Activated T-cell treated with anti-CD3 and anti-CD28 coated beads for 48 hours (primary cell): ENCODE data around the gene PDPK1.
"Not testable (repeated sequence)": the region's sequence is repeated elsewhere in the genome, so short reads cannot be mapped to it uniquely, and the experiment has no call there.

Source experiments
- DNase-seq: peaks from one replicate; pipeline ENCODE4 v3.0.0-alpha.2; 2020; ENCODE audit warnings: low read depth

The PDPK1 gene

DNA sequence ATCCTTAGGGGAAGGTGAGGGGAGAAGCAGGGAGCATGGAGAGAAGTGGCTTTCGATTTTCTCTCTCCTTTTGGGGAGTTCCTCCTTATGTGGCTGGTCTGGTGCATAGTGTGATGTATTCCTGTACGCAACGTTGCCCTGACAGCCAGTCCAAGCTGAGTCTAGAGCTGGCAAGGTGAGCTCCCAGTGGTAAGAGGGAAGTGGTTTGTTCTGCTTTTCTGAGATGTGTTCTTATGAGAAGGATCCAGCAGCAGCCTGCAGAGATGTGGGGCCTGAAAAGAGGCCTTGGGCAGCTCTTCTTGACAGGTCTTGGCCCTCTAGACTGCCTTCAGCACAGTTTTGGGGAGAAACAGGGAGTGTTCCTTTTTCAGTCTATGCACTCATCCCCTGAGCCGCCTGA lies 3.1 kb downstream of the PDPK1 start:
- not testable (repeated sequence) for DNase-seq

- DNase-seq = not testable (repeated sequence)
Measured at GRCh38 chr16:2541409-2541808, 3.6 kb downstream of the PDPK1 start.

GRCh38 chr16:2543771-2544170 lies 6.0 kb downstream of the PDPK1 start:
- DNase-seq = not testable (repeated sequence)

GRCh38 chr16:2550283-2550878 lies 12.6 kb downstream of the PDPK1 start:
- not testable (repeated sequence) for DNase-seq

DNA sequence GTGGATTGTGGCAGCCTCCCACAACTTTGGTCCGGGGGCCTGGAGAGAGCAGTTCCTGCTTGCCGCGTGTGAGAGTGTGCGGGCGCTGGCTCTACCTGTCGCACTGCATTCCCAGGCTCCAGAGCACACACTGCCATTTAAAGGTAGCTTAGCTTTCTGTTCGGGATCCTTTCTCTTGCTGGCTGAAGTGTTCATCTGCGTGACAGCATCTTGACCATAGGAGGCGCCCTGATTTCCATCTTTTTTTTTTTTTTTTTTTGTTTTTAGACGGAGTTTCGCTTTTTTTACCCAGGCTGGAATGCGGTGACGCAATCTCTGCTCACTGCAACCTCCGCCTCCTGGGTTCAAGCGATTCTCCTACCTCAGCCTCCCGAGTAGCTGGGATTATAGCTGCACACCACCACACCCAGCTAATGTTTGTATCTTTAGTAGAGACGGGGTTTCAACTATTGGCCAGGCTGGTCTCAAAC lies 13.6 kb downstream of the PDPK1 start:
- DNase-seq = not testable (repeated sequence)

DNA sequence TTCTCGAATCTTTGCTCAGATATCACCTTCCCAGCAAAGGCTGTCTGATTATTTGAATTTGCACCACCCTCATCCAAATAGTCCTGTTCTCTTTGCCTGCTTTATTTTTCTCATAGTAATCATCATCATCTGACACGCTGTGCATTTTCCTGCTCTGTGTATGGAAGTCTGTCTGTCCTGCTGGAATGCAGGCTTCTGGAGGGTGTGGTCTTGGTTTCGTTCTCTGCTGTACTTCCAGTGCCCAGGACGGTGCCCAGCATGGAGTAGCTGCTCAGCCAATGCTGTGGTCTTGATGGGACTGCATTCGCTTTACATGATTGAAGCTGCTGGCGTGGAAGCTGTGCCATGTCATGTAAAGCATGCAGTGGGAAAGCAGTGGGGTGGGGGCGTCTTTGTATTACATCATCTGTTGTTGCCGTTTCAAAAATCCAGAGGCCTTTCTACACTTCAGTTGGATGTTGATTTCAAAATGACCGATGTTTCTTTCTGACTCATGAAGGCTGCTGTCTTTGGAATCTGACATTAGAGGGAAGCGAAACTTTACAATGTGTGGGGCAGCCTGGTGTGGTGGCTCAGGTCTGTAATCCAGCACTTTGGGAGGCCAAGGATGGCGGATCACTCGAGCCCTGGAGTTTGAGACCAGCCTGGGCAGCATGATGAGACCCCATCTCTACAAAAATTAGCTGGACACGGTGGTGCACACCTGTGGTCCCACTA lies 17.0 kb downstream of the PDPK1 start:
- DNase-seq = not testable (repeated sequence)

DNA sequence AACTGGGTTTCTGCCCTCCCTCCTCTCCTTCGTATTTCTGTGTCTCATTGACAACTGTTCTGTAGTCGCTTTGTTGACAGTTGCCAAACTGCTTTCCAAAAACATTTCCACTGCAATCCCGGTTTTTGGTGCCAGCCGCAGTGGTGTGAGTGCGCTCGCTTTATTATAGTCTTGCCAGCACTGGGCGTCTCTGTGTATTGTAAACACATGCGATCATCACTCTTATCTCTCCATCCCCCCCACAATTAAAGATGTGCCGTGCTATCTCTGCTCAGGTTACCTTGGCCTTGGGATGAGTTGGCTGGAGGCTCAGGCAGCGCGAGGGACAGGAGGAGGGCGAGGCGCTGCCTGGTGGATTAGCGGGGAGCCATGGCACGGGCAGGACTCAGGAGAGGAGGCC lies 19.3 kb downstream of the PDPK1 start:
- DNase-seq = not testable (repeated sequence)

GRCh38 chr16:2560131-2560797 lies 22.4 kb downstream of the PDPK1 start:
- not testable (repeated sequence) for DNase-seq

DNA sequence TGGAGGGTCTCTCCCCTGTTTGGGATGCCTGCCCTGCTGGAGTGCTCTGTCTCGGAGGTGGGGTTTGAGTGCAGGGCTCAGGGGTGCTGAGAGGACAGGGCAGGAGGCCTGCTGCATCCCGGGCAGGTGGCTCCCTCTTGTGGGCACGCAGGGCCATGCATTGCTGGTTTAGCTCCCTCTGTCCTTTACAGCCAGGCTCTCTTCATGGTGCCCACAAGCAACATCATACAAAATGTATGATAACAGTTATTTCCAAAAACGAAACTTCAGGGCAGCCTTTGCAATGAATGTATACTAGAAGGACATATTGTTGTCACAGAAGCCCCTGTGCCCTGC lies 22.9 kb downstream of the PDPK1 start:
- peak; percentile 63 for DNase-seq

DNA sequence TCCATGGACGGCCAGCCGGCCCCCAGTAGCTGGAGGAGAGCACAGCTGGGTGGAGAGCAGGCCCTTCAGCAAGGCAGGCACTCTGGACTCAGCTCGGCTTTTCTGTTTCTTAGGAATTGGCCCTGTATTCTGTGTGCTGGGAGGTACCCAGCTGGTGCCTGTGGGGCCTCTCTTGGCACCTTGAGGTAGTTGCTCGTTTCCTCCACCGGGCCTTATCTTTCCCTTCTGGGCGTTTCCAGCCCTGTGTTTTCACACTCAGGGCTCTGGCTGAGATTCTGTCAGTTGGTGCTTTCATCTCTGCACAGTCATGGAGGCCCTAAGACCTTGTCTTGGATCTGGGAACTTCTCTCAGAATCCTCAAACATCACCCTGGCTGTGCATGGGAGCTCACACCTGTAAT lies 29.7 kb downstream of the PDPK1 start:
- not testable (repeated sequence) for DNase-seq

DNA sequence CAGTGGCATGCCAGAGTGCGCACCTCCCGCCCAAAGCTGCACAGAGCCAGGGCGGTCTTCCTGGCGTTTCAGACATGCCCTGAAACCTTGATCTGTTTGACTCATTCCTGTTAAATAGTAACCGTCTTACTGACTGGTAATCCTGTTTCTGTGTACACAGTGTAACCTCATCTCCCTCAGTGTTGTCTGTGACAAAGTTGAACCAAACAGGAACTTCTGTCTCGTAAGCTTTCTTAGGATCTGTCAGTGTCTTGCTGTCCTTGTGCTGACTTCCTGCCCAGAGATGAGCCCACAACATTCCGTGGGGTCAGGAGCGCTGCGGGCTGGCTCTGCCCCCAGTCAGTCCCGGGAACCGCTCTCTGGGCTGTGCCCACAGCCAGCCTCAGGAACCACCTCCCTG lies 30.8 kb downstream of the PDPK1 start:
- not testable (repeated sequence) for DNase-seq

GRCh38 chr16:2572704-2573103 lies 34.9 kb downstream of the PDPK1 start:
- DNase-seq = not testable (repeated sequence)

DNA sequence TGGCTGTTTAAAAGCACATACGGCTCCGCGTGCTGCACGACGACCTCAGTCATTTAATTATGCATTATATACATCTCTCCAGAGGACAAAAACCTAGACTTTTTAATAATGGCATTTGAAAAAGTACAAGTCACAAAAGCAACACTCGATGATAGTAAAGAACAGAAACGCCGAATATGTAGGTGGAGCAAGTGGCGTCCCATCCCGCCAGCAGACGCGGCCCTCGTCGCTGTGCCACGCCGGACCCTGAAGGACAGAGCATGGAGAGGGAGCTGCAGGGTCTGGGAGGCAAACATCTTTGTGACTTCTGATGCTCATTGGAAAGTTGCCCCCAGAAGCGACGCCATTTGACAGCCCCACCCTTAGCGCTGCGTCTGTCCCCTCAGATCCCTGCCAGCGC lies 38.0 kb downstream of the PDPK1 start:
- DNase-seq = not testable (repeated sequence)

DNA sequence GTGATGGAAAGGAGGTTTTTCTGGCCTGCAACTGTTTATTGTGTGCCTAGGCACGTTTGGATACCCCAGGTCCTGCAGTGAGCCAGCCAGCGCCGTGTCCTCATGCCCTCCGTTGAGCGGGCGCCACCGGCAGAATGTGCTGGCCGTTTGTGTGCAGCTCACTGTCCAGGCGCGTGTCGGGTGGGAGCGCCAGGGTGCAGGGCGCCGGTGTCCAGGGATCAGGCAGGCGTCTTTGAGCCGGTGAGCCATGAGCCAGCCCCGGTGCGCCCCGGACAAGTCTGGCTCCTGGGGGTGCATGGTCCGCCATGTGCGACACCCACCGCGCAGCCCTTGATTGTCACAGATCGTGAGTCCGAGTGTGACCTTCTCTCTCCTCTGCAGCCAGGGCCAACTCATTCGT lies 39.2 kb downstream of the PDPK1 start:
- not testable (repeated sequence) for DNase-seq

DNA sequence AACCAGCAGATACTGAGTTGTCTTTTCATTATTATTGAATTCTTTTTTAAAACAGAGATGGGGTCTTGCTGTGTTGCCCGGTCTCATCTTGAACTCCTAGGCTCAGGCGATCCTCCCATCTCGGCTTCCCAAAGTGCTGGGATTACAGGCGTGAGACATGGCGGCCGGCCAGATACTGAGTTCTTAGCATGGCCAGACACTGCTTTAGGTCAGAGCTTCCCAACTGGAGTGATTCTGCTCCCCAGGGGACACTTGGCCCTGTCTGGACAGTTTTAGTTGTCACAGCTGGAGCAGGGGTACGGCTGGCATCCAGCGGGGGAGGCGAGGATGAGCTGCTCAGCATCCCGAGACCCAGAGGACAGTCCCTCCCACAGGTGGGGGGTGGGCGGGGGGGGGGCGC lies 41.1 kb downstream of the PDPK1 start:
- DNase-seq = not testable (repeated sequence)

- DNase-seq = not testable (repeated sequence)
Measured at GRCh38 chr16:2580143-2580542, 42.3 kb downstream of the PDPK1 start.

DNA sequence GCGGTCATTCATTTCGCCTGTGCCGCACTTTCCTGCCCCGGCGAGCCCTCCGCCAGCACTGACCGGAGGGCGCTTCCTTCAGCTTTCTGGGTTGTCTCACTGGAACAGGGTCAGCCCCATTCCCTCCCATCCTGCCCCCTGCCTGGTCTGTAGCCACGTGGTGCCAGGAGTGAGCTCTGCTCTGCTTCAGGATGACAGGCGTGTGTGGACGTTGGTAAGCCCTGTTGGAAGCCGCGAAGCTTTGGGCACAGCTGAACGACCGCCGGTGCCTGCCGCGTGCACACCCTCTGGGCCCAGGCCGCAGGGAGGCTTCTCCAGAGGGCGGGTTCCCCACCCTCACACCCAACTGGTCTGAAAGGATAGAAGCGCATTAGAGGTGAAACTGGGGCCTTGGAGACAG lies 43.0 kb downstream of the PDPK1 start:
- DNase-seq = not testable (repeated sequence)

DNA sequence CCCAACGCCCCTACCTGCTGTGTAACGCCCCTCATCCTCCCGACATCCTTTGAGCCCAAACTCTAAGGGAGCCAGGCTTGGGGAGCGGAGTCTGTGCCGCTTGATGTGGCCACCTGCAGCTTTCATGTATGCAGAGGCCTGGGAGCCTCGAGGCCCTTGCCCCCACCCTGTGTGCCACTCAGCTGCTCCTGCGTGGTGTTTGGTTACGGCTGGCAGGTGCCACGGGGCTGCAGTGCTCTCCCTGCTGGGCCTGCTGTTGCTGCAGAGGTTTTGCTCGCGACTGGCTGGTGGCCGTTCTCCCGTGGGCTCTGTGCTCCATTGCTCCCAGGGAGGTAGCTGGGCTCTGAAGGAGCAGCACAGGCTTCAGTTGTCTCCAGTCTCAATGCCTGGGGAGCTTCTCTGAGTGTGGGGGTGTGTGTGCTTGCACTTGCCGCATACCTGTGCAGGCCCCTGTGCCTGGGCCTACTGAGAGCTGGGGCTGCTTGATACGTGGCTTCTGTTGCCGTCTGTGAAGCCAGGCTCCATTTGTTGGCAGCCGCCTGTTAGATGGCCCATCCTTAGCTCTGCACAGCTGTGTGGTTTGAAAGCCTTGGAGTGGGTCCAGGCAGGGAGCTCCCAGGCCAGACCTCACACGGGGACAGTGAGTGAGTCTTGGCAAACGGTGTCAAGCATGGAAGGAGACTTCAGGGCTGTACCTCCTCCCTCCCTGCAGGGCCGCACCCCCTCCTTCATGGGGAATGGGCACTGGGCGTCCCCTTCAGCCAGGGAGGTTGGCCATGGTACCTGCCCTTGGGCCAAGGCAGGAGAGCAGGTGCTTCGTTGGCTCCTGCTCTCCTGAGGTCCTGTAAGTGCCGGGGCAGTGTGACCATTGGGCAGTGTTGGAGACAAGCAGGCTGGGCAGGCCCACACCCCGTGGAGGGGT lies 47.2 kb downstream of the PDPK1 start:
- no peak for DNase-seq

GRCh38 chr16:2585651-2586081 lies 47.8 kb downstream of the PDPK1 start:
- DNase-seq = no peak

DNA sequence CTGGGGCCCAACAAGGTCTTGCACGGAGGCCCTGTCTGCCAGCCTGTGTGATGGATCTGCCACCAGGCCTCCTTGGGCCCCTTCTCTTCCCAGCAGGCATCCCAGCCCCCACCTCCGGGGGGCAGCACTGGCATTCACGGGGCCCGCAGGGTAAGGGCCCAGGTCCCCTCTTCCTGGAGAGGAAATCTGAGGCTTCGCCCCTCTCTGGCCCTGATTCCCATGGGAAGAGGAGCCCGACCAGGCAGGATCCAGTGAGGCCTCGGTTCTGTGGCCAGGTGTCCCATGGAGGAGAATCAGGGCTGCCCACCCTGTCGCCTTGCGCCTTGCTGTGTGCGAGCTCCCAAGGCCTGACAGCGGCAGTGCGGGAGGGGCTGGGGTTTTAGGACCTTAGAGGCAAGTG lies 48.4 kb downstream of the PDPK1 start:
- no peak for DNase-seq

DNA sequence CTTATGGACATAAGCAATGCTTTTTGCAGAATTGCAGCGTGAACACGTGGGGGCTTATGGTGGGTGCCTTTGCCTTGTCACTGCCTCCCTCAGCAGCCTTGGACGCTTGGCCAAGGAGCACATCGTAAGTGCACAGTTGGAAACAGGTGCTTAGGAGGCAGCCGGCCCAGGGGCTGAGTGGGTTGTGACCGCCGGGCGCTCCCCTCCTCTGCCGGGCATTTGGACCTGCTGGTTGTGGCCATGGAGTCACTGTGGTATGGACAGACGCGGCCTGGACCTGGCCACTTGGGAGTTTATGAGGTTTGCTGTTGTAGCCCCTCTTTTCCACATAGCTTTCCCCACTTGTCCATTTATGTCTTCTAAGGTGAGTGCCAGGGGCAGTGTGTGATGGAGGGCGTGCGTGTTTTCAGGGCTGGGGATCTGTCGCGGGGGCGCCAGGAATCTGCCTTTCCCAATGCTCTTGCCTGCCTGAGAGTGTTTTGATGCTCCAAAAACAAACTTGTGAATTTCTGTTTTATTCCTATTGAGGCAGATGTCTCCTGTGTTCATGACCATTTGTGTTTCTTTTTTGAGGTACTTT lies 49.2 kb downstream of the PDPK1 start:
- no peak for DNase-seq
